GM19328 (cell line): ENCODE results near the gene TSC1.
"Not testable (repeated sequence)": the region's sequence is repeated elsewhere in the genome, so short reads cannot be mapped to it uniquely, and the experiment has no call there.

Experiments
- ATAC-seq: cut with Tn5 transposase; IDR thresholded peaks from one replicate; pipeline ENCODE4 v1.9.1; 2021; ENCODE audit warnings: mild to moderate bottlenecking, moderate library complexity; ENCODE audit not compliant: unreplicated experiment

The TSC1 gene

GRCh38 chr9:132978112-132978450 lies 33.7 kb upstream of the TSC1 start:
- no peak for ATAC-seq

DNA sequence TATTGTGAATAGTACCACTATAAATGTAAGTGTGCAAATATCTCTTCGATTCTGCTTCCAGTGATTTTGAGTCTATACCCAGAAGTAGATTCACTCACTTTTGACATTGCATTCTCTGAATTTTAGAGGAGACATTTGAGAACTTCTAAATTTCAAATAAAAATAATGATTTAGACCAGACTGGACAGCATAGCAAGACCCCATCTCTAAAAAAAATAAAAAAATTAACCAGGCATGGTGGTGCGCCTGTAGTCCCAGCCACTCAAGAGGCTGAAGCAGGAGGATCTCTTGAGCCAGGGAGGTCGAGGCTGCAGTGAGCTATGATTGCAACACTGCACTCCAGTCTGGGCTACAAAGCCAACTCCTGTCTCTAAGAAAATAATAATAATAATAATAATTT lies 32.2 kb upstream of the TSC1 start:
- no peak for ATAC-seq

DNA sequence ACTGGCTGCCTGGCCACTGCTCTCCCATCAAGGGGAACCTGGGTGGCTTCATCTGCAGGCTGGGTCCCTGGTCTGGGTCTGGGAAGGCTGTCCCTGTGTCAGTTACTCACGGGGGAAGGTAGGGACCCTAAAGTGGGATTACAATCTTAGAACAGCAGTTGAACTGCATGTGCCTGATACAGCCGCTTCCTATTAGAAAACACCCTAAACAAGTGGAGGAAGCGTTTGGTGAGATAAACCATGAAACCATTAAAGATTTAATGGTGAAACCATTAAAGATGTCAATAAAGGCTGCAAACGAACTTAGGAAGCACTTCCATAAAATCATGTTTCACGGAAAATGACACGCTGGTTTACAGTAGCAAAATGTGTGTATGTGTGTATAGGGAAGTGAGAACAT lies 31.5 kb upstream of the TSC1 start:
- ATAC-seq: no peak

DNA sequence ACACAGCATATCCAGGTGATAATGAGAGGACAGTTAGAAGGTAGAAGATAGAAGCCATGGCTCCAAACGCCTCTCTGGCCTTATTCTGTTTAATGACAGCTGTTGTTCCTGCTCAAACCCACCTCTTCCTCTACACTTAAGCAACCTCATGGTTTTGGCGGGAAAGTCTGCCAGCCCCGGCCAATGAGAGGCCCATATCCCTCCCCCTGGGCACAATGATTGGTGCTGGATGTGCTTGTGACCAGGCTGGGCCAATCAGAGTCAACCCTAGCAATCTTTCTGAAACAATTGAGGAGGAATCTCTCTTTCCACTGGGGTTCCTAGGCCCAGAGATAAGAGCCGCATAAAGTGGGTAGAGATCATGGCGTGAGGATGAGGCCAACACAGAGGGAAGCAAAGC lies 29.3 kb upstream of the TSC1 start:
- no peak for ATAC-seq

DNA sequence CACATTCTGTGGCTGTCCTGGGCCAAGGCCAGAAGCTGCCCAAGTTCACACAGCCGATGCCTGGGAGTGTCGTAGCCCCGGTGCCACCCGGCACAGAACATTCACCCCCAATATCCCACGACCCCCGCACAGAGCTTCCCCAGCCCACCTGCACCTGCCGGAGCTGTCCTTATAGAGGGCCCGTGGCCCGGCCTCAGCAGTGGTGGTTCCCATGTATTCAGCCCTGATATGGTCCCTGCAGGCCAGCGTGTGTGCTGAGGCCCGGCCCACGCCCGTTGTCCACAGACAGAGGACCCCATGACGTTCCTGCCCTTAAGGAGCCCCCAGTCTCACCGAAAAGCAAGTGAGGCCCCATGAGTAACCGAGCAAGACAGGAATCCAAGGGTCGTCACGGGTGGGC lies 28.8 kb upstream of the TSC1 start:
- ATAC-seq: no peak

DNA sequence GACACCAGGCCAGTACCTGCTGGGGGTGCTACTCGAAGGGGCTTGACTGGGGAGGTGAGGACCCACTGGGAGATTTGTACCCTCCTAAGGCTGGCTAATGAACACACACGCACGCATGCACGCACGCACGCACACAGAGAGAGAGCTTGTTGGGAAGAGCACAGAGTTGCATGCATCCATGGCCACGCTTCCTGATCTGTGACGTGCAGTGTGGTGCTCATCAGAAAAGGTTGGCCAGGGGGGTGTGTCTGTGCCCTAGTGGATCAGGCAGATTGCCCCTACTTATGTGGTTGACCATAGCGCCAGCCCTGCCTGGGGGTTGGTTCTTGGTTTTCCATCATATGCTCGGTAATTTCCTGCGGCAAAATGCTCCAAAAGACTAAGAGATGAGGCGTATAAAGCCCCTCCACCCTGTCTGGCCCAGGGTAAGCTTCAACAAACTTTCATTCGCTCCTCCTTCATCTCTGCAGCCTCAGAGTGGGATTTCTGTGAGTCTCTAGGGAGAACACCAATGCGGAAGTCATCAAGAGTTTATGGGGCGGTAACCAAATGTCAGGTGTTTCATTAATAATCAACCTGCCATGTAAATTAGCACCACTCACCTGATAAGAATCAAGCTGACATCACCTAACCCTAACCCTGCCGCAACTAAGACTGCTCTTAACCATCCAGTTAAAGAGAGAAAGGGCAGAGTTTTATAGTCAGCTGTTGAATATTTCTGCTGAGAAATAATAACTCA lies 26.1 kb upstream of the TSC1 start:
- no peak for ATAC-seq

GRCh38 chr9:132969783-132970182 lies 25.4 kb upstream of the TSC1 start:
- no peak for ATAC-seq

DNA sequence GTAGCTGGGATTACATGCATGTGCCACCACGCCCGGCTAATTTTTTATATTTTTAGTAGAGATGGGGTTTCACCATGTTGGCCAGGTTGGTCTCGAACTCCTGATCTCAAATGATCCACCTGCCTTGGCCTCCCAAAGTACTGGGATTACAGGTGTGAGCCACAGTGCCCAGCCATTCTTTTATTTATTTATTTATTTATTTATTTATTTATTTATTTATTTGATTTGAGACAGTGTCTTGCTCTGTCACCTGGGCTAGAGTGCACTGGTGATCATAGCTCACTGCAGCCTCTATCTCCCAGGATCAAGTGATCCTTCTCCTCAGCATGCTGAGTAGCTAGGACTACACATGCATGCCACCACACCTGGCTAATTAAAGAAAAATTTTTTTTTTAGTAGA lies 23.5 kb upstream of the TSC1 start:
- not testable (repeated sequence) for ATAC-seq

DNA sequence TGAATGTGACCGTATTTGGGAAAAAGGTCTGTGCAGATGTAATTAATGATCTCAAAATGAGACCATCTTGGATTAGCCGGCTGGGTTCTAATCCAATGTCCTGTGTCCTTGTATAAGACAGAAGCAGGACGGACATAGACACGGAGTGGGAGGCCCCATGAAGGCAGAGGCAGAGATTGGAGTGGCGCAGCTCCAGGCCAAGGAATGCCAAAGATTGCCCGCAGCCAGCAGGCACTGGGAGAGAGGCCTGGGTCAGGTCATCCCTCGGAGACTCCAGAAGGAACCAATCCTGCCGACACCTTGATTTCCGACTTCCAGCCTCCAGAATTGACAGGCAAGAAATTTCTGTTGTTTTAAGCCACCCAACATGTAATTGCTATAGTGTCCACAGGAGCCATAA lies 21.1 kb upstream of the TSC1 start:
- no peak for ATAC-seq

GRCh38 chr9:132961002-132961401 lies 16.6 kb upstream of the TSC1 start:
- ATAC-seq: no peak

DNA sequence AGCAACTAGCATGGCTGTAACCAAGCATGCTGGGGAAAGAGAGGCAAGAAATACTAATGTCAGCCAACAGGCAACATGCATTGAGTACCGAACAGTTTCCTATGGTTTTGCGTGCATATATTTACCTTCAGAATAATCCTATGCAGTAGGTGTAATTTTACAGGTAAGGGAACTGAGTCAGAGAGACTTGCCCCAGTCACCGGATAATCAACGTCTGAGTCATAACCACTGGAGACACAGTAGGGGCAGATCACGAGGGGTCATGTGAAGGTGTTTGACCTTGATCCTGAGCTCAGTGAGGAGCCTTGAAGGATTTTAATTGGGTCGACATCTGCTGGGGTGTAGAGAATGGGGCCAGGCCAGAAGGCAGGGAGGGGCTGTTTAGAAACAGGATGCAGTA lies 13.4 kb upstream of the TSC1 start:
- no peak for ATAC-seq

GRCh38 chr9:132955768-132956167 lies 11.4 kb upstream of the TSC1 start:
- no peak for ATAC-seq

GRCh38 chr9:132955123-132955522 lies 10.7 kb upstream of the TSC1 start:
- ATAC-seq: no peak

DNA sequence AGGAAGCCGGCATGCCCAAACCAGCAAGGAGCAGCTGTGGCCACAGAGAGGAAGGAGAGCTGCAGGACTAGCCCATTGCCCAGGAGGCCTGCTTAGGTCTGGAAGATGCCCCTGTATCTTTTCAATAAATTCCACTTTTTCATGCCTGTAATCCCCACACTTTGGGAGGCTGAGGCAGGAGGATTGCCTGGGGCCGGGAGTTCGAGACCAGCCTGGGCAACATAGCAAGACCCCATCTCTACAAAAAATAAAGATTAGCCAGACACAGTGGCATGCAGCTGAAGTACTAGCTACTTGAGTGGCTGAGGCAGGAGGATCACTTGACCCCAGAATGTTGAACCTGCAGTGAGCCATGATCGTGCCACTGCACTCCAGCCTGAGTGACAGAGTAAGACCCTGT lies 5.3 kb upstream of the TSC1 start:
- no peak for ATAC-seq

- no peak for ATAC-seq
Observed at GRCh38 chr9:132948482-132949050, 4.2 kb upstream of the TSC1 start.

GRCh38 chr9:132947756-132948155 lies 3.3 kb upstream of the TSC1 start:
- no peak for ATAC-seq

DNA sequence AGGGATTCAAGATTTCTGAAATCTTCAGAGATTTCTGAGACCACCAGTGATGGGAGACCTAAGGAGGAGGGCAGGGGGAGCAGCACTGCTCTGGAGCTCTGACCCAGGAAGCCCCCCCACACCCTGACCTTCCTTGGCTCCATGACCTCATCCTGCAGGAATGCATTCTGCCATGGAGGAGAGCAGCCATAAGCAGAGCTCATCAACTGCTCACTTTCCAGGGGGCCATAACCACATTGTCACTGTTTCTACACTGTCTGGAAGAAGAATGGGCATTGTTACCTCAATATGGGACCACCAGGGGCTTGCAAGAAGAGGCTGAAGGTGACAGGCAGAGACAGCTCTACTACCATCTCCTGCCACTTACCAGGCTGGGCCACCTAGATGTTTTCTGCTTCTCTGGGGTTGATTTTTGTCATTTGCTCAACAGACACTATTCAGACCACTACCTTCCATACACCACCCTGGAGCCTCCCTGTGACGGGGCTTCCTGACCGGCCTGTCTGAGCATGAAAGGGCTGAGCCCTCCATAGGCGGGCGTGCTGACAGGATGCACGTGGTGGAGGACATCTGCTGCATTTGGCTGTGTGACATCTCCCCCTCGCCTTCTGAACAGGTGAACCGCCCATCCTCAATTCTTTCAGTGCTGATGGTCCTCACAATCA lies 2.3 kb upstream of the TSC1 start:
- no peak for ATAC-seq

GRCh38 chr9:132946211-132946610 lies 1.8 kb upstream of the TSC1 start:
- no peak for ATAC-seq

GRCh38 chr9:132945186-132946130 lies 1.0 kb upstream of the TSC1 start:
- ATAC-seq: no peak

DNA sequence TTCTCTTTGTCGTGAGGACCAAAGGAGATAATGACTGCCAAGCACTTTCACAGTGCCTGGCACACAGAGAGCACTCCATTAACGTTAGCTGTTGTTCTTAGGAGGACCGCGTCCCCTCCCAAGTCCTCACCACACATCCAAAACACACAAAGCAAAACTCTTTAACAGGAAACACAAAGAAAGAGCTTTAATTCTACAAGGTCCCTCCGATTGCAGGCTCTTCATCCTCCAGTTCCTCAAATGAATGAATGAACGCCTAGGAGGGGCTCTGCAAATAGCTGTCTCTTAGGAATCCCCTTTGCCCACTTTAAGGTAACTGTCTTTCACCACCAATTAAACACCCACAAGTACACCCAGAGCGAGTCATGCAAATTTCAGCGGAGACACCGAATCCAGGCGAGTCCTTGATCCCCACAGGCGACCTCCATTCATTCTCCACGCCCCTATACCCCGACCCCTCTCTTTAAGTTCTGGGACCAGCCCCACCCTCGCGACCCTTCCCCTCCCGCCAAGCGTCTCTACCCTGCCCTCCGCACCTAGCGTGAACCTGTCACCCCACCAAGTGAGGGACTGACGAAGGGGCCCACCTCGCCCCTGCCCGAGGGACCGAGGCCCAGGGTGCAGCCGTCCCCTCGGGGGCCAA lies 644 bp downstream of the TSC1 start:
- ATAC-seq: no peak
